ENCODE measurements around the gene EPPIN. TPM values are rescaled to one million over a fixed set of nuclear protein-coding genes. Genes with fewer than 3 reads are reported as not detected.

EPPIN gene
- total RNA-seq = not detected in 2 replicates

GRCh38 chr20:45547206-45547770 is at the start of gene EPPIN:
Gene EPPIN, minus strand, starts transcription at chr20:45547401. Its CDS starts 44 bp downstream, at chr20:45547357.

GRCh38 chr20:45579184-45579583 is 32.0 kb upstream of the EPPIN start, which contains the start of gene WFDC8:
Gene WFDC8, minus strand, starts transcription at chr20:45579284. Its CDS starts 37 bp downstream, at chr20:45579247.

GRCh38 chr20:45539382-45539781 is 7.8 kb downstream of the EPPIN start, which contains the start of gene WFDC6:
Gene WFDC6, minus strand, starts transcription at chr20:45539482. Its CDS starts 75 bp downstream, at chr20:45539407.

GRCh38 chr20:45515147-45515913 is 31.9 kb downstream of the EPPIN start, which contains the start of gene SPINT3:
Gene SPINT3, minus strand, starts transcription at chr20:45515622. Its CDS starts 14 bp downstream, at chr20:45515608.

Small RNA genes lying within 50 kb of the gene (small RNA-seq; reads per million reads assigned to genes)
- not detected for gene AL031663.1
- not detected for gene HSPD1P21
- not detected for gene RNA5SP485

Other genes with a start within 250 kb of the EPPIN start
- not detected in 2 replicates for gene RBPJL, start 240.6 kb downstream of the EPPIN start, total RNA-seq
- not detected in 2 replicates for gene MATN4, start 239.1 kb downstream of the EPPIN start, total RNA-seq
- gene SDC4, start 199.0 kb downstream of the EPPIN start, total RNA-seq = 22.7 and 23.0 TPM in 2 replicates
- gene SYS1, start 184.2 kb downstream of the EPPIN start, total RNA-seq = 19.3 and 22.3 TPM in 2 replicates
- gene TP53TG5, start 169.1 kb downstream of the EPPIN start, total RNA-seq = not detected in 2 replicates
- gene DBNDD2, start 139.1 kb downstream of the EPPIN start, total RNA-seq = 14.1 and 22.8 TPM in 2 replicates
- gene PIGT, start 131.3 kb downstream of the EPPIN start, total RNA-seq = 39.2 and 41.9 TPM in 2 replicates
- gene WFDC2, start 77.6 kb downstream of the EPPIN start, total RNA-seq = not detected in 2 replicates
- gene SPINT3, start 31.8 kb downstream of the EPPIN start, total RNA-seq = not detected in 2 replicates
- gene WFDC6, start 7.9 kb downstream of the EPPIN start, total RNA-seq = not detected in 2 replicates
- gene WFDC8, start 31.9 kb upstream of the EPPIN start, total RNA-seq = not detected in 2 replicates
- not detected in 2 replicates for gene WFDC10A, start 82.3 kb upstream of the EPPIN start, total RNA-seq
- not detected in 2 replicates for gene WFDC9, start 83.9 kb upstream of the EPPIN start, total RNA-seq
- not detected in 2 replicates for gene WFDC11, start 122.8 kb upstream of the EPPIN start, total RNA-seq
- gene WFDC13, start 154.6 kb upstream of the EPPIN start, total RNA-seq = not detected in 2 replicates
- gene WFDC10B, start 157.6 kb upstream of the EPPIN start, total RNA-seq = not detected in 2 replicates
- gene SPINT4, start 174.9 kb upstream of the EPPIN start, total RNA-seq = not detected in 2 replicates
- gene WFDC3, start 244.5 kb upstream of the EPPIN start, total RNA-seq = 0.13 TPM in 1 of 2 replicates, not detected in the other
- 18.8 and 22.7 TPM in 2 replicates for gene DNTTIP1, start 244.6 kb upstream of the EPPIN start, total RNA-seq